ENCODE measurements around the gene FAM3A.
"Not testable (repeated sequence)": the region's sequence is repeated elsewhere in the genome, so short reads cannot be mapped to it uniquely, and the experiment has no call there.

Gene FAM3A

GRCh38 chrX:154546354-154547244 lies 30.6 kb upstream of the FAM3A start, which contains the start of gene G6PD:
G6PD (minus strand) TSS chrX:154546846; CDS start chrX:154546155, 691 bp downstream.
- DNase-seq (ENCODE audit: low read depth) = peak; percentile 62
- TF ChIP-seq CTCF (IDR thresholded peaks at IDR 0.05; ENCODE audit: low read length, missing control alignments) = no peak
- H3K4me3 ChIP-seq (replicated peaks; ENCODE audit: low read depth, low read length) = peak within 1 kb of the TSS; percentile 78

- peak overlapping the region; percentile 78 for H3K4me3 ChIP-seq (replicated peaks; ENCODE audit: low read depth, low read length)
- no peak for DNase-seq (ENCODE audit: low read depth)
- TF ChIP-seq CTCF (IDR thresholded peaks at IDR 0.05; ENCODE audit: low read length, missing control alignments) = no peak
Measured at GRCh38 chrX:154545673-154546274, 29.7 kb upstream of the FAM3A start.

GRCh38 chrX:154542723-154543424 lies 26.8 kb upstream of the FAM3A start:
- no peak overlapping the region for H3K4me3 ChIP-seq (replicated peaks; ENCODE audit: low read depth, low read length)
- no peak for DNase-seq (ENCODE audit: low read depth)
- no peak for TF ChIP-seq CTCF (IDR thresholded peaks at IDR 0.05; ENCODE audit: low read length, missing control alignments)

GRCh38 chrX:154541896-154542722 lies 26.1 kb upstream of the FAM3A start:
- no peak overlapping the region for H3K4me3 ChIP-seq (replicated peaks; ENCODE audit: low read depth, low read length)

GRCh38 chrX:154541589-154541895 lies 25.5 kb upstream of the FAM3A start:
- no peak for DNase-seq (ENCODE audit: low read depth)
- no peak for TF ChIP-seq CTCF (IDR thresholded peaks at IDR 0.05; ENCODE audit: low read length, missing control alignments)
- H3K4me3 ChIP-seq (replicated peaks; ENCODE audit: low read depth, low read length) = no peak overlapping the region

More at GRCh38 chrX:154541896-154542722, 26.1 kb upstream of the FAM3A start:
- peak; percentile 95 for DNase-seq (ENCODE audit: low read depth)
- no peak for TF ChIP-seq CTCF (IDR thresholded peaks at IDR 0.05; ENCODE audit: low read length, missing control alignments)

GRCh38 chrX:154540897-154541535 lies 25.0 kb upstream of the FAM3A start:
- H3K4me3 ChIP-seq (replicated peaks; ENCODE audit: low read depth, low read length) = no peak overlapping the region
- no peak for DNase-seq (ENCODE audit: low read depth)
- TF ChIP-seq CTCF (IDR thresholded peaks at IDR 0.05; ENCODE audit: low read length, missing control alignments) = no peak

GRCh38 chrX:154540365-154540764 lies 24.3 kb upstream of the FAM3A start:
- H3K4me3 ChIP-seq (replicated peaks; ENCODE audit: low read depth, low read length); DNase-seq (ENCODE audit: low read depth): not testable (repeated sequence)

Data from fibroblast of pulmonary artery (primary cell).